Measurements from ENCODE around the gene PTCD2. TPM values are rescaled to one million over a fixed set of nuclear protein-coding genes. Genes with fewer than 3 reads are reported as not detected.

PTCD2 gene
- total and polyA plus RNA-seq, 2 experiments from 2014 or later = 6.3 to 14.3 TPM

GRCh38 chr5:72280581-72281069, 39.5 kb upstream of the PTCD2 start:
- no peaks in the 10 kb centered on the region for H3K27me3 ChIP-seq
- DNase-seq (ENCODE audit: low read depth in 1 of 2, low spot score in 1 of 2) = peak; percentile 14 to 66
- H3K36me3 ChIP-seq = peaks cover 4% of the 10 kb centered on the region
- peaks cover 14% of the 10 kb centered on the region for H3K4me1 ChIP-seq (ENCODE audit: low read depth)
- no peak overlapping the region for H3K4me3 ChIP-seq
- no peak overlapping the region for H3K27ac ChIP-seq
- TF ChIP-seq, protein P1, sequence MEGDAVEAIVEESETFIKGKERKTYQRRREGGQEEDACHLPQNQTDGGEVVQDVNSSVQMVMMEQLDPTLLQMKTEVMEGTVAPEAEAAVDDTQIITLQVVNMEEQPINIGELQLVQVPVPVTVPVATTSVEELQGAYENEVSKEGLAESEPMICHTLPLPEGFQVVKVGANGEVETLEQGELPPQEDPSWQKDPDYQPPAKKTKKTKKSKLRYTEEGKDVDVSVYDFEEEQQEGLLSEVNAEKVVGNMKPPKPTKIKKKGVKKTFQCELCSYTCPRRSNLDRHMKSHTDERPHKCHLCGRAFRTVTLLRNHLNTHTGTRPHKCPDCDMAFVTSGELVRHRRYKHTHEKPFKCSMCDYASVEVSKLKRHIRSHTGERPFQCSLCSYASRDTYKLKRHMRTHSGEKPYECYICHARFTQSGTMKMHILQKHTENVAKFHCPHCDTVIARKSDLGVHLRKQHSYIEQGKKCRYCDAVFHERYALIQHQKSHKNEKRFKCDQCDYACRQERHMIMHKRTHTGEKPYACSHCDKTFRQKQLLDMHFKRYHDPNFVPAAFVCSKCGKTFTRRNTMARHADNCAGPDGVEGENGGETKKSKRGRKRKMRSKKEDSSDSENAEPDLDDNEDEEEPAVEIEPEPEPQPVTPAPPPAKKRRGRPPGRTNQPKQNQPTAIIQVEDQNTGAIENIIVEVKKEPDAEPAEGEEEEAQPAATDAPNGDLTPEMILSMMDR (IDR thresholded peaks at IDR 0.05; ENCODE audit: low read depth, low read length) = peak; percentile 63
- no peaks in the 10 kb centered on the region for H3K9me3 ChIP-seq (ENCODE audit: low read depth)

GRCh38 chr5:72281430-72281763, 38.8 kb upstream of the PTCD2 start:
- H3K27ac ChIP-seq = no peak overlapping the region
- no peaks in the 10 kb centered on the region for H3K9me3 ChIP-seq (ENCODE audit: low read depth)
- peaks cover 4% of the 10 kb centered on the region for H3K36me3 ChIP-seq
- no peak overlapping the region for H3K4me3 ChIP-seq
- H3K4me1 ChIP-seq (ENCODE audit: low read depth) = peaks cover 21% of the 10 kb centered on the region
- H3K27me3 ChIP-seq = no peaks in the 10 kb centered on the region
- TF ChIP-seq, protein P1 (IDR thresholded peaks at IDR 0.05; ENCODE audit: low read depth, low read length) = no peak
- DNase-seq (ENCODE audit: low read depth in 1 of 2, low spot score in 1 of 2) = peak in 1 of 2 donors; percentile 12

DNA sequence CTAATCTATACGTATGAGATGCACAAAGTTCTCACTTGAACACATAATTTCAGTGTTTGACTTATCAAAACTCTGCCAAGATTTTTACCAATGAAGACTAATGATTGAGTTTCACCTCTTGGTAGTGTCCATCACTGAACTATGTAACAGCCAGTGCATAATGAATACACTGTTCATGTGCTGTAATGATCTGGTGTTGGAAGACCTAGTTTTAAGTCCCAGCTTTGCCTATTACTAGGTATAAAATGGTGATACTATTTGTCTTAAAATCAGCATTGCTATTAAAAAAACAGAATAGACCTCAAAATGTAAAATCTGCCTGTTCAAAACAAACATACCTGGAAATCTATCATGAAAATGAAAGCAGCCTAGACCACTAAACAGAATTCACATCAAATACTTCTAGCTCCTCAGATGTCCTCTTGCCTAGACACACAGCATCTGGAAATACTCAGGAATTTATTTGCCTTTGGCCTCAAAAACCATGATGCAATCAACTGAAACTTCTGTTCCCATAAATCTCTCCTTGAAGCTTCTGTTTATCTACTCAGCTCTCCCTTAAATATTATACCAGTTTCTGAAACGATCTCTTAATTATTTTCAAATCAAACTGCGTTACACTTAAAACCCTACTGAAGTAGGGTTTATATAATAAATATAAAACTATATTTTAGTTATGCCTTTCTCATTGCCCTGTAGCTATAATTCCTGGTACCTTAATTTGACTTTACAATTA, 38.2 kb upstream of the PTCD2 start:
- Histone ChIP-seq H3K4me3 (no peak overlapping the region), H3K27ac (no peak overlapping the region), H3K27me3 (no peaks in the 10 kb centered on the region), H3K36me3 (peaks cover 4% of the 10 kb centered on the region), H3K9me3 (ENCODE audit: low read depth) (no peaks in the 10 kb centered on the region), H3K4me1 (ENCODE audit: low read depth) (peaks cover 26% of the 10 kb centered on the region)
- DNase-seq (ENCODE audit: low read depth in 1 of 2, low spot score in 1 of 2) = peak in 1 of 2 donors; percentile 92
- TF ChIP-seq, protein P1 (IDR thresholded peaks at IDR 0.05; ENCODE audit: low read depth, low read length) = no peak

- H3K27me3 ChIP-seq = no peaks in the 10 kb centered on the region
These were observed 37.3 kb upstream of the PTCD2 start for GRCh38 chr5:72282878-72283277.

DNA sequence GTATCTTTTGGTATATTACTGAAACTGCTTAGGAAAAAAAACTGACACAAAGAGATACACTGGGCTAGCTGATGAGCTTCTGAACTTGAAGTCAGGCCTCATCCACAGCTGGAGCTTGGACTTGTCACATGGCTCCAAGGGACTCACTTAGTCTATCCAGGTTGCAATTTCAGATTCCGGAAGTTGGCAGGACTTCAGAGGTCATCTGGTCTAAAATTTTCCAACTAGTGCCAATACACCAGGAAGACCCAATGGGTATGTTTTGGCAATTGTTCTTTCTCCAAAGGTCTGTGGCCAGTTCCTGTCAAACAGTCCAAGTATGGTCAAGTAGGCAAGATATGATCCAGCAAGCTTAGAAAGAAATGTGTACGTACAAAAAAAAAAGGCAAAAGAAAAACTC, 36.8 kb upstream of the PTCD2 start:
- H3K4me1 ChIP-seq (ENCODE audit: low read depth) = peaks cover 26% of the 10 kb centered on the region
- H3K27ac ChIP-seq = no peak overlapping the region
- no peaks in the 10 kb centered on the region for H3K27me3 ChIP-seq
- no peaks in the 10 kb centered on the region for H3K9me3 ChIP-seq (ENCODE audit: low read depth)
- H3K4me3 ChIP-seq = no peak overlapping the region
- peaks cover 4% of the 10 kb centered on the region for H3K36me3 ChIP-seq
- DNase-seq (ENCODE audit: low read depth in 1 of 2, low spot score in 1 of 2) = peak in 1 of 2 donors; percentile 32
- TF ChIP-seq, protein P1 (IDR thresholded peaks at IDR 0.05; ENCODE audit: low read depth, low read length) = no peak

More at GRCh38 chr5:72282878-72283277, 37.3 kb upstream of the PTCD2 start:
- Histone ChIP-seq H3K36me3 (peaks cover 4% of the 10 kb centered on the region), H3K4me3 (no peak overlapping the region), H3K27ac (no peak overlapping the region), H3K9me3 (ENCODE audit: low read depth) (no peaks in the 10 kb centered on the region), H3K4me1 (ENCODE audit: low read depth) (peaks cover 26% of the 10 kb centered on the region)
- peak in 1 of 2 donors; percentile 58 for DNase-seq (ENCODE audit: low read depth in 1 of 2, low spot score in 1 of 2)
- TF ChIP-seq, protein P1 (IDR thresholded peaks at IDR 0.05; ENCODE audit: low read depth, low read length) = no peak

Measured in cardiac muscle cell (in vitro differentiated cells and primary cell).